Smooth muscle cell (in vitro differentiated cells): ENCODE measurements around the gene MUC5B. TPM values are rescaled to one million over a fixed set of nuclear protein-coding genes. Genes with fewer than 3 reads are reported as not detected.

ENCODE experiments used
- DNase-seq: peaks from one replicate; lab custom pipeline; 2025; ENCODE audit not compliant: unreplicated experiment; lab: John Stamatoyannopoulos, UW
- H2AFZ ChIP-seq: fragments of 200-600 bp; sonication (generic); 2 replicates; pipeline ENCODE4 v1.6.0; 2016; ENCODE audit warnings: antibody characterized with exemption, low read depth, mild to moderate bottlenecking
- H3F3A ChIP-seq: fragments of 200-600 bp; sonication (generic); 2 replicates; pipeline ENCODE4 v1.6.0; 2017; ENCODE audit warnings: antibody characterized with exemption, low read depth
- H3K27ac ChIP-seq: fragments of 200-600 bp; sonication (generic); 2 replicates; pipeline ENCODE4 v1.5.1; 2016; ENCODE audit warnings: low read depth, mild to moderate bottlenecking
- H3K27me3 ChIP-seq: fragments of 200-600 bp; sonication (generic); 2 replicates; pipeline ENCODE4 v1.6.1; 2016; ENCODE audit warnings: low read depth, mild to moderate bottlenecking
- H3K36me3 ChIP-seq: fragments of 200-600 bp; sonication (generic); 2 replicates; pipeline ENCODE4 v1.5.1; 2016; ENCODE audit warnings: low read depth
- H3K4me1 ChIP-seq: fragments of 200-600 bp; sonication (generic); 2 replicates; pipeline ENCODE4 v1.5.1; 2016; ENCODE audit warnings: low read depth
- H3K4me2 ChIP-seq: fragments of 200-600 bp; sonication (generic); 2 replicates; pipeline ENCODE4 v1.6.0; 2016; ENCODE audit warnings: mild to moderate bottlenecking
- H3K4me3 ChIP-seq: fragments of 200-600 bp; sonication (generic); 2 replicates; pipeline ENCODE4 v1.5.1; 2016; ENCODE audit warnings: mild to moderate bottlenecking
- H3K79me2 ChIP-seq: fragments of 200-600 bp; sonication (generic); 2 replicates; pipeline ENCODE4 v1.6.0; 2016; ENCODE audit warnings: low read depth, mild to moderate bottlenecking
- H3K9ac ChIP-seq: fragments of 200-600 bp; sonication (generic); 2 replicates; pipeline ENCODE4 v1.6.0; 2016; ENCODE audit warnings: low read depth
- H3K9me3 ChIP-seq: fragments of 200-600 bp; sonication (generic); replicated peaks from 2 replicates; pipeline ENCODE4 v1.5.1; 2016; ENCODE audit warnings: low read depth
- H4K20me1 ChIP-seq: fragments of 200-600 bp; sonication (generic); 2 replicates; pipeline ENCODE4 v1.6.0; 2016; ENCODE audit warnings: low read depth
- CTCF ChIP-seq: fragments of 200-600 bp; sonication (generic); IDR thresholded peaks from 2 replicates; pipeline ENCODE4 v1.5.1; 2017; ENCODE audit warnings: borderline replicate concordance, mild to moderate bottlenecking, antibody characterized with exemption; ENCODE audit not compliant: insufficient read depth, poor library complexity, severe bottlenecking
- WGBS: methylation state at CpG from one replicate; pipeline ENCODE4 v1.1.7; 2016; ENCODE audit warnings: low lambda C conversion rate; 5-methylcytosine and 5-hydroxymethylcytosine counted together
- polyA plus RNA-seq: library from polyadenylated mRNA; unstranded; fragments of >200 nt; fragmentation: Nextera tagmentation; extraction: Ambion mirVana; gene quantifications from 2 replicates; pipeline ENCODE4 v1.2.1, GENCODE V29; 2016
- total RNA-seq: library from RNA; depleted of rRNA; stranded (reverse); fragments of >200 nt; gene quantifications from 2 replicates; pipeline ENCODE4 v1.2.3, GENCODE V29; 2014

The MUC5B gene
- total and polyA plus RNA-seq, 2 experiments from 2014 or later = not detected

- H3K27me3 ChIP-seq = no peaks in the 10 kb centered on the region
- WGBS = 83% methylated on average over 7 of the region's 7 CpGs
- H3K9me3 ChIP-seq = no peaks in the 10 kb centered on the region
- no peak overlapping the region for H3K4me2 ChIP-seq
- H3K36me3 ChIP-seq = no peaks in the 10 kb centered on the region
- H3K4me1 ChIP-seq = no peaks in the 10 kb centered on the region
- DNase-seq = no peak
- H4K20me1 ChIP-seq = peaks cover 97% of the 10 kb centered on the region
- peaks cover 91% of the 10 kb centered on the region for H3K79me2 ChIP-seq
- no peak for TF ChIP-seq CTCF
- no peak overlapping the region for H3K27ac ChIP-seq
- no peak overlapping the region for H2AFZ ChIP-seq
- no peak overlapping the region for H3K4me3 ChIP-seq
- H3F3A ChIP-seq = no peaks in the 10 kb centered on the region
- H3K9ac ChIP-seq = no peak overlapping the region
Measured at GRCh38 chr11:1300121-1300520, 77.3 kb downstream of the MUC5B start.

- peaks cover 91% of the 10 kb centered on the region for H3K79me2 ChIP-seq
Measured at GRCh38 chr11:1300569-1301187, 77.8 kb downstream of the MUC5B start.

GRCh38 chr11:1301220-1302000 is 78.5 kb downstream of the MUC5B start:
- H3K4me2 ChIP-seq = no peak overlapping the region
- no peaks in the 10 kb centered on the region for H3F3A ChIP-seq
- no peaks in the 10 kb centered on the region for H3K4me1 ChIP-seq
- H3K9ac ChIP-seq = no peak overlapping the region
- H3K36me3 ChIP-seq = no peaks in the 10 kb centered on the region
- TF ChIP-seq CTCF = no peak
- no peak for DNase-seq
- no peak overlapping the region for H2AFZ ChIP-seq
- H3K27ac ChIP-seq = no peak overlapping the region
- H3K27me3 ChIP-seq = no peaks in the 10 kb centered on the region
- peaks cover 92% of the 10 kb centered on the region for H3K79me2 ChIP-seq
- no peak overlapping the region for H3K4me3 ChIP-seq
- H3K9me3 ChIP-seq = no peaks in the 10 kb centered on the region
- H4K20me1 ChIP-seq = peaks cover 97% of the 10 kb centered on the region
- 95% methylated on average over 22 of the region's 22 CpGs for WGBS

More at GRCh38 chr11:1300569-1301187, 77.8 kb downstream of the MUC5B start:
- no peak overlapping the region for H3K27ac ChIP-seq
- no peak for TF ChIP-seq CTCF
- no peaks in the 10 kb centered on the region for H3F3A ChIP-seq
- no peak overlapping the region for H2AFZ ChIP-seq
- H3K4me1 ChIP-seq = no peaks in the 10 kb centered on the region
- no peaks in the 10 kb centered on the region for H3K27me3 ChIP-seq
- H3K9me3 ChIP-seq = no peaks in the 10 kb centered on the region
- no peaks in the 10 kb centered on the region for H3K36me3 ChIP-seq
- WGBS = 94% methylated on average over 28 of the region's 28 CpGs
- H3K4me2 ChIP-seq = no peak overlapping the region
- H3K9ac ChIP-seq = no peak overlapping the region
- H3K4me3 ChIP-seq = no peak overlapping the region
- peaks cover 97% of the 10 kb centered on the region for H4K20me1 ChIP-seq
- no peak for DNase-seq
